ENCODE results near the gene KCNF1. TPM values are rescaled to one million over a fixed set of nuclear protein-coding genes. Genes with fewer than 3 reads are reported as not detected.

KCNF1 gene
- total RNA-seq, 2 donors from 2014 or later = 1.0 TPM; not detected in 1

DNA sequence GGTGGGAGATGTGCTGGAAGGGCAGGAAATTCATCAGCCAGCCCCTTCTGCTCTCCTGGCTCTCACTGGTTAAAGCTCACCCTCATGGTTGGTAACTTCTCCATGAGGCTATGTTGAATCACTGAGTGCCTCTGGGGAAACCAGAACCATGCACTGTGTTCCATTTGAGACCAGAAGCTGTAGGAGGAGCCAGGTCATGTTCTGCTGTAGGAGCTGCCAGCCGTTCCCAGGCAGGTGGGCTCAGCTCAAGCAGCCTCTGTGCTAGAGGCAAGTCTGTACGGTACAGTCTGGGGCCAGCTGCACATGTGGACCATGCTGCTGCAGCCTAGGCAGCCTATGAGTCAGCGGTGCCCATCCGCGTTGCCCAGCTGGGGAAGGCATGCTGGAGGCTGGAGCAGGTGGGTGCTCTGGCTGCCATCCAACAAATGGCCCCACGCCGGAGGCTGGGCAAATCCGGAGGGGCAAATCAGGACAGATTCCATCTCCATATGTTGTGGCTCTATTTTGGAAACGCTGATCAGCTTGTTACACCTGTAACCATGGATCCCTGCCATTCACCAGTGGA lies 22.0 kb upstream of the KCNF1 start:
- intact Hi-C loops (cut with DNase I) = no loop called here
- H3K27ac ChIP-seq = no peak overlapping the region

GRCh38 chr2:10890706-10891270 lies 20.9 kb upstream of the KCNF1 start:
- H3K36me3 ChIP-seq = no peaks in the 10 kb centered on the region
- DNase-seq (ENCODE audit: low spot score) = no peak
- H3K27me3 ChIP-seq (replicated peaks; ENCODE audit: insufficient read depth) = peaks cover 4% of the 10 kb centered on the region
- no peak overlapping the region for H3K4me3 ChIP-seq
- 82% methylated on average over 8 of the region's 8 CpGs for WGBS
- no peaks in the 10 kb centered on the region for H3K9me3 ChIP-seq
- H3K27ac ChIP-seq = no peak overlapping the region
- TF ChIP-seq POLR2A (IDR thresholded peaks at IDR 0.05) (no peak), POLR2AphosphoS5 (IDR thresholded peaks at IDR 0.05) (no peak)
- TF ChIP-seq, protein P1, sequence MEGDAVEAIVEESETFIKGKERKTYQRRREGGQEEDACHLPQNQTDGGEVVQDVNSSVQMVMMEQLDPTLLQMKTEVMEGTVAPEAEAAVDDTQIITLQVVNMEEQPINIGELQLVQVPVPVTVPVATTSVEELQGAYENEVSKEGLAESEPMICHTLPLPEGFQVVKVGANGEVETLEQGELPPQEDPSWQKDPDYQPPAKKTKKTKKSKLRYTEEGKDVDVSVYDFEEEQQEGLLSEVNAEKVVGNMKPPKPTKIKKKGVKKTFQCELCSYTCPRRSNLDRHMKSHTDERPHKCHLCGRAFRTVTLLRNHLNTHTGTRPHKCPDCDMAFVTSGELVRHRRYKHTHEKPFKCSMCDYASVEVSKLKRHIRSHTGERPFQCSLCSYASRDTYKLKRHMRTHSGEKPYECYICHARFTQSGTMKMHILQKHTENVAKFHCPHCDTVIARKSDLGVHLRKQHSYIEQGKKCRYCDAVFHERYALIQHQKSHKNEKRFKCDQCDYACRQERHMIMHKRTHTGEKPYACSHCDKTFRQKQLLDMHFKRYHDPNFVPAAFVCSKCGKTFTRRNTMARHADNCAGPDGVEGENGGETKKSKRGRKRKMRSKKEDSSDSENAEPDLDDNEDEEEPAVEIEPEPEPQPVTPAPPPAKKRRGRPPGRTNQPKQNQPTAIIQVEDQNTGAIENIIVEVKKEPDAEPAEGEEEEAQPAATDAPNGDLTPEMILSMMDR (IDR thresholded peaks at IDR 0.05) = no peak
- intact Hi-C loops (cut with DNase I) = no loop called here
- H3K4me1 ChIP-seq (replicated peaks) = no peaks in the 10 kb centered on the region

More for the DNA sequence above, 22.0 kb upstream of the KCNF1 start:
- 45% methylated on average over 5 of the region's 9 CpGs for WGBS
- DNase-seq (ENCODE audit: low spot score) = no peak
- TF ChIP-seq POLR2A (IDR thresholded peaks at IDR 0.05) (no peak), POLR2AphosphoS5 (IDR thresholded peaks at IDR 0.05) (no peak)
- TF ChIP-seq, protein P1 (IDR thresholded peaks at IDR 0.05) = no peak
- no peaks in the 10 kb centered on the region for H3K9me3 ChIP-seq
- H3K27me3 ChIP-seq (replicated peaks; ENCODE audit: insufficient read depth) = peaks cover 4% of the 10 kb centered on the region
- H3K4me3 ChIP-seq = no peak overlapping the region
- no peaks in the 10 kb centered on the region for H3K36me3 ChIP-seq
- H3K4me1 ChIP-seq (replicated peaks) = no peaks in the 10 kb centered on the region

DNA sequence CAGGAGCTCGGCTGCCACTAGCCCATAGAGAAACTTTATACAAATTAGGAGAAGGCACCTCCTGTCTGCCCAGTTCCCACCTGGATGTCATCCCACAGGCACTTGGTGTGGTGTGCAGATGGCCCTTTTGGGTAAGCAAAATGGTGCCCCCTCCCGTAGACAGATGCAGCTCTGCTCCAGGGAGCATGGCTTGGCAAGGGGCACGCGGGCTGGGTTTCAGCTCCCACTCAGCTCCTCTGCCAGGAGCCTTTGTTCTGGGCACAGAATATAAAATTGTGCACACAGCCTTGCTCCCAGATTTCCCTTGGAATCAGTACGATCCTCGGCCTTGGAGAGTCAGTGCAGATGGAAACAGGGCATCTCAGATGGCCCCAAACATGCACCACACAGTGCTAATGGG lies 20.3 kb upstream of the KCNF1 start:
- 85% methylated on average over 6 of the region's 6 CpGs for WGBS
- no peak for TF ChIP-seq POLR2A (IDR thresholded peaks at IDR 0.05)
- TF ChIP-seq POLR2AphosphoS5 (IDR thresholded peaks at IDR 0.05) = no peak
- H3K27ac ChIP-seq = no peak overlapping the region
- no peak overlapping the region for H3K4me3 ChIP-seq
- H3K4me1 ChIP-seq (replicated peaks) = no peaks in the 10 kb centered on the region
- intact Hi-C loops (cut with DNase I) = no loop called here
- H3K36me3 ChIP-seq = no peaks in the 10 kb centered on the region
- no peak for DNase-seq (ENCODE audit: low spot score)
- peaks cover 4% of the 10 kb centered on the region for H3K27me3 ChIP-seq (replicated peaks; ENCODE audit: insufficient read depth)
- H3K9me3 ChIP-seq = no peaks in the 10 kb centered on the region

DNA sequence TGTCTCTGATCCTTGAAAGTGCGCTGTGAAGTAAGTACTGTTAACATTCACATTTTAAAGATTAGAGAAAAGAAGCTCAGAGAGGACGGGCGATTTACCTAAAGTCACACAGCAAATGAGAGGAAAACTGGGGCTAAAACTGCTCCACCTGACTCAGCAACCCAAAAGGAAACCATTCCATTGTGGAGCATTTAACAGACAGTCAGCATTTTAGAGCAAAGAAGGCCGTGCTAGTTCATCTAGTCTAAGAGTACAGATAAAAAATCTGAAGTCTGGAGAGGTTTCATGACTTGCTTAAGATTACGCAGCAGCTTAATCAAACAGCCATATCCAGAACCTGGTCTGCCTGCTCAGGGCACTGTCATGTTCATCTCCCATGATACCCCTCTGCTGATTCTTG lies 19.9 kb upstream of the KCNF1 start:
- Histone ChIP-seq H3K36me3 (no peaks in the 10 kb centered on the region), H3K4me1 (replicated peaks) (no peaks in the 10 kb centered on the region), H3K4me3 (no peak overlapping the region), H3K27me3 (replicated peaks; ENCODE audit: insufficient read depth) (peaks cover 4% of the 10 kb centered on the region), H3K27ac (no peak overlapping the region), H3K9me3 (no peaks in the 10 kb centered on the region)
- no peak for DNase-seq (ENCODE audit: low spot score)
- TF ChIP-seq POLR2AphosphoS5 (IDR thresholded peaks at IDR 0.05) (no peak), POLR2A (IDR thresholded peaks at IDR 0.05) (no peak)
- TF ChIP-seq, protein P1 (IDR thresholded peaks at IDR 0.05) = no peak
- intact Hi-C loops (cut with DNase I) = no loop called here
- 91% methylated on average over 5 of the region's 5 CpGs for WGBS

DNA sequence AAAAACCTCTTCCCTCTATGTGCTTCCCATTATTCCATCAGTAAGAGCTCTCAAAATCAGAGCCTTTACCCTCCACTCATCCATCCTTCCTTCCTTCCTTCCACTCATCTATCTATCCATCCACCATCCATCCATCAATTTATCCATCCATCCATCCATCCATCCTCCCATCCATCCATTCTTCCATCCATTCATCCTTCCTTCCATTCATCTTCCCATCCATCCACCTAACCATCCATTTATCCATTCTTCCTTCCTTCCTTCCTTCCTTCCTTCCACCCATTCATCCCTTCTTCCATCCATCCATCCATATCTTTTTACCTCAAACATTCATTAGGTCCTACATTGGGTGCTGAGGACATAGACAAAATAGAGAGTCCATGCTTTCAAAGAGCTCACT lies 19.4 kb upstream of the KCNF1 start:
- DNase-seq (ENCODE audit: low spot score) = no peak
- Histone ChIP-seq H3K27ac (no peak overlapping the region), H3K9me3 (no peaks in the 10 kb centered on the region), H3K4me1 (replicated peaks) (no peaks in the 10 kb centered on the region), H3K27me3 (replicated peaks; ENCODE audit: insufficient read depth) (peaks cover 4% of the 10 kb centered on the region), H3K36me3 (no peaks in the 10 kb centered on the region), H3K4me3 (no peak overlapping the region)
- TF ChIP-seq POLR2AphosphoS5 (IDR thresholded peaks at IDR 0.05) (no peak), POLR2A (IDR thresholded peaks at IDR 0.05) (no peak)
- TF ChIP-seq, protein P1 (IDR thresholded peaks at IDR 0.05) = no peak
- intact Hi-C loops (cut with DNase I) = no loop called here
